ENCODE results near the gene ANG.

Gene ANG

DNA sequence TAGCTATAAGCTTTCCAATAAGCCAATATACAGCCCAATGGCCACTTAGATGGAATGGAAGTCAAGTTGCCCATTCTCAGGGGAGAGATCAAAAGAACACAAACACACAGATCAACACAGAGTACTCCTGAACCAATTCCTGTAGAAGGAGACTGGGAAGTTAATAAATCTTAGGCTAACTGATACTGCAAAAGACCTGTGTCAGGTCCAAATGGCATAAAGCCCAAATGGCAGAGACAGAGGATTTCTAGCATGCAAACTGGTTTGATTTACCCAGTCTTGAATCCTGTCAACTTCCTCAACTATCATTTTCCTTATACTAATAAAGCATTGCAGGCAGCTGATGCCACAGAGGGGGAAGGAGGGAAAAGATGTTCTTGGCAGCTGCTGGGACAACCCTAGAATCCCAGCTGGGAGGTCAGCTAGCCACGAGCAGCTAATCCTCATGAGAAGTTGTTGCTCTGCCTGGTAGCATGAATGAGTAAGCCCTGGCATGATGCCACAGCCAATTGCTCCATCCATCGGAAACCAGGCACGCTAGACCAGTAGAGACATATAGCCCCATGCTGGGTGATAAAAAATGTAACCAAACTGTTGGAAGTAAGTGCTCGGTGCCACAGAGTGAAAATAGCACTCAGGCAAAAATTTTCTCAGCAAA, 26.2 kb downstream of the ANG start:
- TF ChIP-seq CEBPB (IDR thresholded peaks at IDR 0.05) (no peak), NFIC (IDR thresholded peaks at IDR 0.05) (no peak), TCF12 (IDR thresholded peaks at IDR 0.05; ENCODE audit: low read depth) (no peak), TAF1 (IDR thresholded peaks at IDR 0.05; ENCODE audit: low read depth) (no peak), REST (IDR thresholded peaks at IDR 0.05; ENCODE audit: low read depth) (no peak), YY1 (IDR thresholded peaks at IDR 0.05; ENCODE audit: low read depth) (no peak), CREB1 (IDR thresholded peaks at IDR 0.05; ENCODE audit: low read depth) (no peak), ZBTB7A (IDR thresholded peaks at IDR 0.05; ENCODE audit: low read depth) (no peak), FOXM1 (IDR thresholded peaks at IDR 0.05; ENCODE audit: borderline replicate concordance, low read depth) (no peak), RAD21 (IDR thresholded peaks at IDR 0.05; ENCODE audit: low read depth) (no peak), EP300 (IDR thresholded peaks at IDR 0.05; ENCODE audit: borderline replicate concordance) (no peak), EGR1 (IDR thresholded peaks at IDR 0.05) (no peak), TEAD4 (IDR thresholded peaks at IDR 0.05) (no peak)
- TF ChIP-seq, protein P1, sequence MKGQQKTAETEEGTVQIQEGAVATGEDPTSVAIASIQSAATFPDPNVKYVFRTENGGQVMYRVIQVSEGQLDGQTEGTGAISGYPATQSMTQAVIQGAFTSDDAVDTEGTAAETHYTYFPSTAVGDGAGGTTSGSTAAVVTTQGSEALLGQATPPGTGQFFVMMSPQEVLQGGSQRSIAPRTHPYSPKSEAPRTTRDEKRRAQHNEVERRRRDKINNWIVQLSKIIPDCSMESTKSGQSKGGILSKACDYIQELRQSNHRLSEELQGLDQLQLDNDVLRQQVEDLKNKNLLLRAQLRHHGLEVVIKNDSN (IDR thresholded peaks at IDR 0.05): no peak
- TF ChIP-seq, protein P2, sequence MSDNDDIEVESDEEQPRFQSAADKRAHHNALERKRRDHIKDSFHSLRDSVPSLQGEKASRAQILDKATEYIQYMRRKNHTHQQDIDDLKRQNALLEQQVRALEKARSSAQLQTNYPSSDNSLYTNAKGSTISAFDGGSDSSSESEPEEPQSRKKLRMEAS (IDR thresholded peaks at IDR 0.05): no peak

DNA sequence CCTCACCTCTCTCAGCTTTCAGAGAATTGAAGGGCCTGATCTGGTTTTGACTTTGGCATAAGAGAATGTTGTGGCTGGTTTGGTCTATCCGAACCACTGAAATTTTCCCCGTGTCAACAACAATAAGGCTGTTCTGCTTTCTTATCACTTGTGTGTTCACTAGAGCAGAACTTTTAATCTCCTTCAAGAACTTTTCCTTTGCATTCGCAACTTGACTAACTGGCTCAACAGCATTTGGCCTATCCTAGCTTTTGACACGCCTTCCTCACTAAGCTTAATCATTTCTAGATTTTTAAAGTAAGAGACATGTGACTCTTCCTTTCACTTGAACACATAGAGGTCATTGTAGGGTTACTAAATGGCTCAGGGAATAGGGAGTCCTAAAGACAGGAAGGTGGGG, 31.2 kb downstream of the ANG start:
- TF ChIP-seq CREB1 (IDR thresholded peaks at IDR 0.05; ENCODE audit: low read depth): no peak

DNA sequence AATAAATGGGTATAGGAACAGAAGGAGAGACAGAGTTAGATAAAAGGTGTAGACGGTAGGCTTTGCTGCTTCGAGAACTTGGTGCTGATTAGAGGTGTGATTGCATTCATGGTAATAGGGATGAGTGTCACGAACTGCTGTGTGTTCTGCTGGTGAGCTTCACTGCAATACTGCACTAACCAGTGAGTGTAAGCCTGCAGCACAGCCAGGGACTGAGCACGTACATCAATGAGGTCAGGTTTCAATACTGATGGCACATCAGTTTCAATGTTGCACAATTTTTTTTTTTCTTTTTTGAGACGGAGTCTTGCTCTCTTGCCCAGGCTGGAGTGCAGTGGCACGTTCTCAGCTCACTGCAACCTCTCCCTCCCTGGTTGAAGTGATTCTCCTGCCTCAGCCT, 32.2 kb downstream of the ANG start:
- no peak for TF ChIP-seq TAF1 (IDR thresholded peaks at IDR 0.05; ENCODE audit: low read depth)
- no peak for TF ChIP-seq CREB1 (IDR thresholded peaks at IDR 0.05; ENCODE audit: low read depth)
- no peak for TF ChIP-seq RAD21 (IDR thresholded peaks at IDR 0.05; ENCODE audit: low read depth)
- TF ChIP-seq NFIC (IDR thresholded peaks at IDR 0.05): no peak
- TF ChIP-seq ZBTB7A (IDR thresholded peaks at IDR 0.05; ENCODE audit: low read depth): no peak
- no peak for TF ChIP-seq TEAD4 (IDR thresholded peaks at IDR 0.05)
- TF ChIP-seq EGR1 (IDR thresholded peaks at IDR 0.05): no peak
- no peak for TF ChIP-seq YY1 (IDR thresholded peaks at IDR 0.05; ENCODE audit: low read depth)
- no peak for TF ChIP-seq TCF12 (IDR thresholded peaks at IDR 0.05; ENCODE audit: low read depth)
- no peak for TF ChIP-seq CEBPB (IDR thresholded peaks at IDR 0.05)
- TF ChIP-seq EP300 (IDR thresholded peaks at IDR 0.05; ENCODE audit: borderline replicate concordance): no peak
- TF ChIP-seq FOXM1 (IDR thresholded peaks at IDR 0.05; ENCODE audit: borderline replicate concordance, low read depth): no peak
- no peak for TF ChIP-seq REST (IDR thresholded peaks at IDR 0.05; ENCODE audit: low read depth)
- TF ChIP-seq, protein P1 (IDR thresholded peaks at IDR 0.05): no peak
- TF ChIP-seq, protein P2 (IDR thresholded peaks at IDR 0.05): no peak

DNA sequence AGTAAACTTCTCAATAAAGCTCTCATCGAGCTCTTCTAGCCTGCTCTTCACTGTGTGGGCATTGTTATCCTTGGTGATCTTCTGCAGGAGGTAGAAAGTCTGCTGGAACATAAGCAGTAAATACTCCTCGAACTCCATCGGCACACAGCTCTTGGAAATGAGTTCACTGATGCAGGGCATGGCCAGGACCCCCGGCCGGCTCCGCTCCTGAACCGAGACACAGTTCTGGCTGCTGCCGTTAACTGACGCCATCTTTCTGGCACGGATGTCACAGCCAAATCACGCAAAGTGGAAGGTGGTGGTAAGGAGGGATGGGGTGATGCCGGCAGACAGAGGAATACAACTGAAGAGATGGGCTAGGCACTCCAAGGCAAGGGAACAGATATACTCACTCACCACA, 33.5 kb downstream of the ANG start:
- no peak for TF ChIP-seq REST (IDR thresholded peaks at IDR 0.05; ENCODE audit: low read depth)
- TF ChIP-seq NFIC (IDR thresholded peaks at IDR 0.05): no peak
- no peak for TF ChIP-seq EP300 (IDR thresholded peaks at IDR 0.05; ENCODE audit: borderline replicate concordance)
- no peak for TF ChIP-seq TEAD4 (IDR thresholded peaks at IDR 0.05)
- no peak for TF ChIP-seq TCF12 (IDR thresholded peaks at IDR 0.05; ENCODE audit: low read depth)
- TF ChIP-seq, protein P2 (IDR thresholded peaks at IDR 0.05): no peak
- TF ChIP-seq FOXM1 (IDR thresholded peaks at IDR 0.05; ENCODE audit: borderline replicate concordance, low read depth): no peak
- TF ChIP-seq, protein P1 (IDR thresholded peaks at IDR 0.05): no peak
- TF ChIP-seq ZBTB7A (IDR thresholded peaks at IDR 0.05; ENCODE audit: low read depth): no peak
- no peak for TF ChIP-seq TAF1 (IDR thresholded peaks at IDR 0.05; ENCODE audit: low read depth)
- TF ChIP-seq EGR1 (IDR thresholded peaks at IDR 0.05): no peak
- TF ChIP-seq CREB1 (IDR thresholded peaks at IDR 0.05; ENCODE audit: low read depth): no peak
- TF ChIP-seq CEBPB (IDR thresholded peaks at IDR 0.05): no peak
- no peak for TF ChIP-seq YY1 (IDR thresholded peaks at IDR 0.05; ENCODE audit: low read depth)
- TF ChIP-seq RAD21 (IDR thresholded peaks at IDR 0.05; ENCODE audit: low read depth): no peak
